ENCODE measurements around the gene SCARF1.
A peak's percentile ranks its signal among the peaks of the same experiment; 100 is the strongest.

The SCARF1 gene

DNA sequence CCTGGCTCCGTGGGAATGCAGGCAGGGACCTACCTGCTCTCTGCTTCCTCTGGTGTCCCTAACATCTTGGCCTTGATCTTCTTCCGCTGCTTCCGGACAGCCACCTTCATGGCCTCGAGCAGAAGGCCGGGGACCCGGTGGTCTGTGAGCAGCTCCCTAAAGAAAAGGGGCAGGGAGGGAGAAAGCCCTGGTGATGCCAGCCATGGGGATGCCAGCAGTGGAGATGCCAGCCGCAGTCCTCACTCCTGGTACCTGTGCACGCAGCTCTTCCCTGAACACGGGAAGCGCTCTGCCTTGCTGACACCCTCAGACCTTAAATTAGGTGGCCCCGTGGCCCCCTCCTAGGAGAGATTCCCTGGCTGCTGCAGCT, 2.3 kb upstream of the SCARF1 start:
- no peak overlapping the region for H3K4me3 ChIP-seq (replicated peaks in 1 of 2; ENCODE audit: low read depth in 2 of 2, low read length in 2 of 2)
- TF ChIP-seq, protein P1, sequence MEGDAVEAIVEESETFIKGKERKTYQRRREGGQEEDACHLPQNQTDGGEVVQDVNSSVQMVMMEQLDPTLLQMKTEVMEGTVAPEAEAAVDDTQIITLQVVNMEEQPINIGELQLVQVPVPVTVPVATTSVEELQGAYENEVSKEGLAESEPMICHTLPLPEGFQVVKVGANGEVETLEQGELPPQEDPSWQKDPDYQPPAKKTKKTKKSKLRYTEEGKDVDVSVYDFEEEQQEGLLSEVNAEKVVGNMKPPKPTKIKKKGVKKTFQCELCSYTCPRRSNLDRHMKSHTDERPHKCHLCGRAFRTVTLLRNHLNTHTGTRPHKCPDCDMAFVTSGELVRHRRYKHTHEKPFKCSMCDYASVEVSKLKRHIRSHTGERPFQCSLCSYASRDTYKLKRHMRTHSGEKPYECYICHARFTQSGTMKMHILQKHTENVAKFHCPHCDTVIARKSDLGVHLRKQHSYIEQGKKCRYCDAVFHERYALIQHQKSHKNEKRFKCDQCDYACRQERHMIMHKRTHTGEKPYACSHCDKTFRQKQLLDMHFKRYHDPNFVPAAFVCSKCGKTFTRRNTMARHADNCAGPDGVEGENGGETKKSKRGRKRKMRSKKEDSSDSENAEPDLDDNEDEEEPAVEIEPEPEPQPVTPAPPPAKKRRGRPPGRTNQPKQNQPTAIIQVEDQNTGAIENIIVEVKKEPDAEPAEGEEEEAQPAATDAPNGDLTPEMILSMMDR (IDR thresholded peaks at IDR 0.05; ENCODE audit: low read depth, low read length): no peak
- DNase-seq (ENCODE audit: low read depth in 2 of 2): no peak

DNA sequence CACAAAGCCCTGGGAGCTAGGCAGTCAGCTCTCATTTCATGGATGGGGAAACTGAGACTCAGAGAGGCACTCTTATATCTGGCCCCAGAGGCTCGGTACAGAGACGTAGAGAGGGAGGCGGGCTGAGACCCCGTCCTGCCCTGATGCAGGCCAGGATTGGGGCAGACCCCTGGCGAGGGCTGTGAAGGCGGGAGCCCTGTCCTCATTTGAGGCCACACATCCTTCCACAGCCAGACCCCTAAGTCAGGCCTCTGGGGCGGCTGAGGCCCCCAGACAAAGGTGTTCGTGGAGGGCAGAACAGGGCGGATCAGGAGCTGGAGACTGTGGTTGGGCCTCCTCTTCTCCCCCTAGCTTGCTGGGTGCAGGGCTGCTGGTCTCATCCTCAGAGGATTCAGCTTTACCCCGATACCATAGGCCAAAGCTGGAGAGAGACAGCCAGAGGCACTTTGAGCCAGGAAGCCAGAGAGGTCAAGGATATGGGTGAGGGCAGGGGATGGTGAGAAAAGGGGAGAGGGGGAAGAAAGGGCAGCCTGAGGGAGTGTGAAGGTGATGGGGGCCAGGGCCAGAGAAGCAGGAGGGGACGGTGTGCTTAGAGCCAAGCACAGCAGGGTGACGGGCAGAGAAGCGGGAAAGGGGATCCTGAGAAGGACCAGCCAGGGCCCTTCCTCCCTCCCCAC, 805 bp upstream of the SCARF1 start:
- TF ChIP-seq, protein P1 (IDR thresholded peaks at IDR 0.05; ENCODE audit: low read depth, low read length): no peak
- H3K4me3 ChIP-seq (replicated peaks in 1 of 2; ENCODE audit: low read depth in 2 of 2, low read length in 2 of 2): no peak overlapping the region
- no peak for DNase-seq (ENCODE audit: low read depth in 2 of 2)

DNA sequence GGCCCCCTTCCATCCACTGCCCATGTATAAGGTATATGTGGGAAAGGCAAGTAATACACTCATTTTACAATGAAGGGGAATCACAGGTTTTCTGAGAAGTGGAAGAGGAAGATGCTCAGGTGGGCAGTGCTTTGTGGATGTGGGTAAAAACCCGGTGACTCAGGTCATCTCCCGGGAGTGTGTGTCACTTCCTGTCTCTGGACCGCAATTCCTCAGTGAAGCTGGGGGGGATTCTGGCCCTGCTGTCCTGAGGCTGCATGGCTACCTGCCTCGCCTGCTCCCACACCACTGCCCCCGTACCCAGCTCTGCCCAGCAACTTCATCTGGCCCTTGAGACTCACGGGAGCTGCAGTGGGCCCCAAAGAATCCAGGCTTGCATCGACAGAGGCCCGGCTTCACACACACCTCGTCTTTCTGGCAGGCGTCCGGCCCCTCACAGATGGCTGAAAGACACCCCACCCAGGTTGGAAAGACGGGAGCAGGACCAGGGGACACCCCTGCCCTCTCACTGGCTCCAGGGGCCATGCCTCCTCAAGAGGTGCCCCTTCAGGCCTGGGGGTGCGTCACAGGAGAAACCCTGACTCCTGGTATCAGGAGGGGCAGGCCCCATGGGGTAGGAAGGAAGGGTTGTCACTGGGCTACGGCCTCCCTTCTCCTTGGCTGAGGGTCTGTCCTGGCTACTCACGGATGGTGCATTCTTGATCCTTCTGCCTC, 882 bp downstream of the SCARF1 start:
- peak in 1 of 2 donors; percentile 67 for DNase-seq (ENCODE audit: low read depth in 2 of 2)
- TF ChIP-seq, protein P1 (IDR thresholded peaks at IDR 0.05; ENCODE audit: low read depth, low read length): no peak
- no peak overlapping the region for H3K4me3 ChIP-seq (replicated peaks in 1 of 2; ENCODE audit: low read depth in 2 of 2, low read length in 2 of 2)

DNA sequence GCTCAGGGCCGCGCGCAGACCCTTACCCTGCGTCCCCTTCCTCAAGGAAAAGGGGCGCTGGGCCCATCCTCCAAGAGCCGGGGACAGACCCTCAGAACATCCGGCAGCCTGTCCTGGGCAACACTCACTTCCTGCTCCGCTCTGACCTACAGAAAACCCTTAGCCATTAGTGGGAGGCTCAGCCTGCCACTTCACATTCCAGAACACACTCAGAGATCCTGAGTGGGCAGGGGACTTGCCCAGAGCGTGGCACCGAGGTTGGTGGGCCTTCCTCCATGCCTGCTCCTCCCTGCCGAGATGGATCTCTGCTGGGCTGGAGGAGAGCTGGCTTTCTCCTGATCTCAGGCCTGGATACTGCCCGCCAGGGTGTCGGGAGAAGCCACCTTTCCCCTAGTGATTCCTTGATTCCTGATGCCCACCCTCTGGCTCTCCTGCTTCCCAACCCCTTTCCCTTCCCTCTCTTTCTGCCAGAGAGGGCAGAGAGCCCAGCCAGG, 1.5 kb downstream of the SCARF1 start:
- TF ChIP-seq, protein P1 (IDR thresholded peaks at IDR 0.05; ENCODE audit: low read depth, low read length): no peak
- DNase-seq (ENCODE audit: low read depth in 2 of 2): peak in 1 of 2 donors; percentile 18
- H3K4me3 ChIP-seq (replicated peaks in 1 of 2; ENCODE audit: low read depth in 2 of 2, low read length in 2 of 2): no peak overlapping the region

DNA sequence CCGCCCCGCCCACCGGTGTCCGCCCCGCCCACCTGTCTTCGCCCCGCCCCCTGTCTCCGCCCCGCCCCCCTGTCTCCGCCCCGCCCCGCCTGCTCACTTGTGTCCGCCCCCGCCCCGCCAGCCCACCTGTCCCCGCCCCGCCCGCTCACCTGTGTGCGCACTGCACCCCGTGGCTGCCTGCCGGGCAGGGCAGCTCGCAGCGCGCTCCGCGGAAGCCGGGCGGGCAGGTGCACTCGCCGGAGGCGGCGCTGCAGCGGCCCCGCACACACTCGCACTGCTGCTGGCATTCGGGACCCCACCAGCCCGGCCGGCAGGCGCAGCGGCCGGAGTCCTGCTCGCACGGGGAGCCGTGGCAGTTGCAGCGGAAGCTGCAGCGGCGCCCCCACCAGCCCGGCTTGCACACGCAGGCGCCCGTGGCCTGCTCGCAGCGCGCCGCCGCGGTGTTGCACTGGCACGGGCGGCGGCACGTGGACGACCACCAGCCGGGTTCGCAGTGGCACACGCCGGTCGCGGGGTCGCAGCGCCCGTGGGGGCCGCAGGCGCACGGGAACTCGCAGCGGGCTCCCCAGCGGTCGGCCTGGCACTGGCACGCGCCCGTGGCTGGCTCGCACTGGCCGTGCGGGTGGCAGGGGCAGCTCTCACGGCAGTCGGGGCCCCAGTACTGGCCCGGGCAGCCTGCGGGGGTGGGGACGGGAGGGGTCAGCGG, 2.1 kb downstream of the SCARF1 start:
- TF ChIP-seq, protein P1 (IDR thresholded peaks at IDR 0.05; ENCODE audit: low read depth, low read length): no peak
- H3K4me3 ChIP-seq (replicated peaks in 1 of 2; ENCODE audit: low read depth in 2 of 2, low read length in 2 of 2): peak overlapping the region in 1 of 2 donors; percentile 34
- no peak for DNase-seq (ENCODE audit: low read depth in 2 of 2)

DNA sequence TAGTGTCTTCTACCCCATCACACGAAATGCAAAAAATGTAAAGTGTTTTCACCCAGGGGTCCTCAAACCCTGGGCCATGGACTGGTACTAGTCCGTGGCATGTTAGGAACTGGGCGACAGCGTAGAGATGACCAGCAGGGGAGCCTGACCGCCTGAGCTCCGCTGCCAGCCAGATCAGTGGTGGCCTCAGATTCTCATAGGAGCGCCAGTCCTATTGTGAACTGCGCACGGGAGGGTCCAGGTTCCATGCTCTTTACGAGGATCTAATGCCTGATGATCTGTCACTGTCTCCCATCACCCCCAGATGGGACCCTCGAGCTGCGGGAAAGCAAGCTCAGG, 4.5 kb downstream of the SCARF1 start:
- no peak overlapping the region for H3K4me3 ChIP-seq (replicated peaks in 1 of 2; ENCODE audit: low read depth in 2 of 2, low read length in 2 of 2)
- DNase-seq (ENCODE audit: low read depth in 2 of 2): no peak
- TF ChIP-seq, protein P1 (IDR thresholded peaks at IDR 0.05; ENCODE audit: low read depth, low read length): no peak

Data from cardiac fibroblast (primary cell).